Nephron (organoid): ENCODE results near the gene SLC13A4.

Experiments used
- H3K27ac Mint-ChIP-seq, 3 experiments: 2 replicates each; pipeline ENCODE4 v1.8.0; 2020; ENCODE audit warnings: mixed read lengths in 3 of 3, mild to moderate bottlenecking in 2 of 3, moderate library complexity in 1 of 3
- H3K27me3 Mint-ChIP-seq: 2 replicates; pipeline ENCODE4 v1.8.0; 2021; ENCODE audit warnings: low read depth, mild to moderate bottlenecking, moderate library complexity, mixed read lengths
- H3K36me3 Mint-ChIP-seq: 2 replicates; pipeline ENCODE4 v1.8.0; 2020; ENCODE audit warnings: low read depth, mixed read lengths
- H3K4me1 Mint-ChIP-seq: 2 replicates; pipeline ENCODE4 v1.8.0; 2020; ENCODE audit warnings: mixed read lengths
- H3K4me3 Mint-ChIP-seq, 3 experiments: 2 replicates each; pipeline ENCODE4 v1.8.0; 2020; ENCODE audit warnings: mild to moderate bottlenecking in 3 of 3, mixed read lengths in 3 of 3, moderate library complexity in 2 of 3
- H3K9me3 Mint-ChIP-seq: 2 replicates; pipeline ENCODE4 v1.8.0; 2020; ENCODE audit warnings: mixed read lengths
- TF ChIP-seq, protein P1 (sequence below), 3 experiments: fragments of 200-600 bp; sonication (generic); IDR thresholded peaks; one replicate each; pipeline ENCODE4 v1.5.0; 2021; ENCODE audit warnings: antibody characterized with exemption in 3 of 3; ENCODE audit not compliant: unreplicated experiment in 3 of 3

Gene SLC13A4

DNA sequence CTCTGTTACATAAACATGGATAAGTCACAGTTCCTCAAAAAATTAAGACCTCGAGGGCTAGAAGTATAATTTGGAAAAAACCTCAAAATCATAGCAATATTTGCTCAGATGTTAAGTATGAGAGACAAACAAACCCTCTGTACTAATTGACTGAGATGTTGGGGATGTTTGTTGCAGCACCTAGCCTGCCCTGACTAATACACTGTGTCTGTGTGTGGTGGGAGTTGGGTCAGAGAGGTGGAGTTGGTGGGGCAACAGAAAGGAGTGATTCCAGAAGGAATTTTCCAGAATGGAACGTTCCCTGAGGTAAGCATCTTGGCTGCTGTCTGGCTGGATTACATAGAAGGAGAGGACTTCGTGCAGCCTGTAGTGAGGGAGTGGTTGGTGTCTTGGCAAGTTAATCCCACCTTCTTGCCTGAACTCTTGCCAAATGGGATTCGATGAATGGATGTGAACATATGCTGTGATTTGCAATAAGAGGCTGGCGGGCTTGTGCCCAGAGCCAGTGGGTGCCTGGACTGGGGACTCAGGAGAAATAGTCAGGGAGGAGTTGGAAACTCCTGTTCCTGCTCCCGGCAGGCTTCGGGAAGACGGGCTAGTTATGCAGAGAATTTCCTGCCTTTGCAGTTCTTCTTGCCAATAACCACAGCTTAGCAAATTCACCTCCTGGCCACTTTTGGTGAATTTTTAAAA, 29.9 kb upstream of the SLC13A4 start:
- Mint-ChIP-seq H3K9me3 (peaks cover 6% of the 10 kb centered on the region), H3K27me3 (peaks cover 27% of the 10 kb centered on the region), H3K27ac (peak overlapping the region in 2 of 3 experiments; percentile 42 to 81), H3K4me1 (peaks cover 5% of the 10 kb centered on the region), H3K4me3 (no peak overlapping the region), H3K36me3 (no peaks in the 10 kb centered on the region)
- TF ChIP-seq, protein P1, sequence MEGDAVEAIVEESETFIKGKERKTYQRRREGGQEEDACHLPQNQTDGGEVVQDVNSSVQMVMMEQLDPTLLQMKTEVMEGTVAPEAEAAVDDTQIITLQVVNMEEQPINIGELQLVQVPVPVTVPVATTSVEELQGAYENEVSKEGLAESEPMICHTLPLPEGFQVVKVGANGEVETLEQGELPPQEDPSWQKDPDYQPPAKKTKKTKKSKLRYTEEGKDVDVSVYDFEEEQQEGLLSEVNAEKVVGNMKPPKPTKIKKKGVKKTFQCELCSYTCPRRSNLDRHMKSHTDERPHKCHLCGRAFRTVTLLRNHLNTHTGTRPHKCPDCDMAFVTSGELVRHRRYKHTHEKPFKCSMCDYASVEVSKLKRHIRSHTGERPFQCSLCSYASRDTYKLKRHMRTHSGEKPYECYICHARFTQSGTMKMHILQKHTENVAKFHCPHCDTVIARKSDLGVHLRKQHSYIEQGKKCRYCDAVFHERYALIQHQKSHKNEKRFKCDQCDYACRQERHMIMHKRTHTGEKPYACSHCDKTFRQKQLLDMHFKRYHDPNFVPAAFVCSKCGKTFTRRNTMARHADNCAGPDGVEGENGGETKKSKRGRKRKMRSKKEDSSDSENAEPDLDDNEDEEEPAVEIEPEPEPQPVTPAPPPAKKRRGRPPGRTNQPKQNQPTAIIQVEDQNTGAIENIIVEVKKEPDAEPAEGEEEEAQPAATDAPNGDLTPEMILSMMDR (IDR thresholded peaks at IDR 0.05; ENCODE audit: unreplicated experiment in 3 of 3) = no peak

DNA sequence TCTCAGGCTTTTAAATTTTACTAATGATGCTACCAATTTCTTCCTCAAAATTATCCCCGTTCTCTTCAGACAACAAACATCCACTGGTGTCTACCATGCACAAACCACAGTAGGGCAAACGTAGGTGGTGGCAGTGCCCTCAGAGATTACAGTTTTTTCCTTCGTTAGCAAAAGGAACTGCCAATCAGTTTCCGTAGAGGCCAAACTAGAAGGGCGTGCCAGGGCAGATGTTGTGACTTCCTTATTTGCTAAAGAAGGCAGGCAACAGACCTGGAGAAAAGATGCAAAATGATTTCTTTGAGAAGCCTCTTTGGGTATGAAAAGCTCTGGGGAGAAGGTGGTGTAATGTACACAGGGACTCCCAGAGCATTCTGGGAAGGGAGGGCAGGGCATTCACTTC, 28.2 kb upstream of the SLC13A4 start:
- Mint-ChIP-seq H3K27ac (no peak overlapping the region), H3K9me3 (peaks cover 6% of the 10 kb centered on the region), H3K4me3 (no peak overlapping the region), H3K4me1 (peaks cover 5% of the 10 kb centered on the region), H3K27me3 (peaks cover 27% of the 10 kb centered on the region), H3K36me3 (no peaks in the 10 kb centered on the region)
- TF ChIP-seq, protein P1 (IDR thresholded peaks at IDR 0.05; ENCODE audit: unreplicated experiment in 3 of 3) = no peak

DNA sequence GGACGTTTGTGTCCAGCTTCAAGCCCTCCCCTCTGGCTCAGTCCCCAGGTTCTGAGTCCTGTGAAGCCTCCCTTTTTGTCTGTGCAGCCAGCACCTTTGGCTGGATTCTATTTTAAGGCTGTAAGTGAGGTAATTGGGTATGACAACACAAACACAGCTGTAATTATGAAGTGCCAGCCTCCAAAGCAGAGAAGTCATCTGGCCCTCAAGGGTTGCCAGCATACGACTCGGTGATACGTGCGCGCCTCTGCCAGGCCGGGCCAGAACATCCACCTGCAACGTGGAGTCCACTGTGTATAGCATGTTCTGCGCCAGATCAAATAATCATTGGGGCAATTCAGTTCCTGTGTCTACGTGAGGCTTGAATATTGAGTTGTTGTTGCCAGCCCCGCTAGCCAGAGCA, 27.4 kb upstream of the SLC13A4 start:
- Mint-ChIP-seq H3K9me3 (peaks cover 6% of the 10 kb centered on the region), H3K4me1 (peaks cover 5% of the 10 kb centered on the region), H3K4me3 (no peak overlapping the region), H3K27ac (no peak overlapping the region), H3K36me3 (no peaks in the 10 kb centered on the region), H3K27me3 (peaks cover 27% of the 10 kb centered on the region)
- TF ChIP-seq, protein P1 (IDR thresholded peaks at IDR 0.05; ENCODE audit: unreplicated experiment in 3 of 3) = no peak

DNA sequence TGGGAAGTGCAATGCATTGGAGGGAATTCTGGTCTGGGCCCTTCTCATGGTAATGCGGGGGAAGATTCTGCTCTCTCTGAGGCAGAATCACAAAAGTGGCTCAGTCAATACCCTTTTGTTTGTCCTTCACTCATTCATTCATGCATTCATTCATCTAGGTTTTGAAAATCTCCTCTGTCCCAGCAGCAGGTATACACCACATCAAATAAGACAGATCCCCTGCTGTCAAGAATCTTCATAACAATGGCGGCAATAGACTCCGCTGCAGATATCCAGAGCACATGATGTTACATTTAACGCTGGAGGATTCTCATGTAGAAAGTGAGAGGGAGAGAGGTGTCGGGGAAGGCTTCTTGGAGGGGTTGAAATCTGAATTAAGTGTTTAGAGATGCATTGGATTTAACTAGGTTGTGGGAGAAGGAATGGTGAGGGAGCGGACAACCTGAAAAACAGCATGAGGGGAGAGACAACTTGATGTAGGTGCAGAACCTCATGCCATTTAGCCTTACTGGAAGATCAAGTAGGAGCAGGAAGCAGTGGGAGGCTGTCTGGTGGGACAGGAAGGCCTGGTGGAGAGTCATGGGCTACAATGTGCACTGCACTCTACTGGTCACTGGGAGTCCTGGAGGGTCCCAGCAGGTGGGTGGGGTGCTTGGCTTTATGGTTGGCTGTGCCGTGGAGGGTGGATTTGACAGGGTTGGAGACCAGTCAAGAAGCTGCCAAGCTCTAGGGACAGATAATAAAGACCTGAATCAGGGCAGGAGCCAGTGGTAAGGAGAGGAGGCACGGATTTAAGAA, 25.8 kb upstream of the SLC13A4 start:
- H3K9me3 Mint-ChIP-seq = peaks cover 6% of the 10 kb centered on the region
- H3K27ac Mint-ChIP-seq = no peak overlapping the region
- TF ChIP-seq, protein P1 (IDR thresholded peaks at IDR 0.05; ENCODE audit: unreplicated experiment in 3 of 3) = no peak
- H3K4me3 Mint-ChIP-seq = no peak overlapping the region
- peaks cover 26% of the 10 kb centered on the region for H3K27me3 Mint-ChIP-seq
- peaks cover 5% of the 10 kb centered on the region for H3K4me1 Mint-ChIP-seq
- no peaks in the 10 kb centered on the region for H3K36me3 Mint-ChIP-seq

DNA sequence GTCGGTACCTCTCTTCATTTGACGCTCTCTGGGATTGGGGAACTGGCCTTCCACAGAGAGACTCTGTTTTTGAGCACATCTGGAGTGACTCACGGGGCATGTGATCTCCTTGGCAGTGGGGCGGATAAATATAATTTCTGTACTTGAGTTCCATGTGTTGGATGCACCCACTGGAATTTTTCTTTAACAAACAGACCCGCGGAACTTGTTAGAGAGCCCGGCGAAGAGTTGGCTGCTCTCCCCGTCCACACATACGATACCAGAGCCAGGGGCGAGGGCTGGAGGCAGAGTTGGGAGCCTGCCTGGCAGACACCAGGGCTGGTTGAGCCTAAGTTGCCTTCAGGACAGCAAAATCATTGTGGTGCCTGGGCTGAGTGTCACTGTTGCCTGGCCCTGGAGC, 20.8 kb upstream of the SLC13A4 start, which contains the start of gene FAM180A:
Gene FAM180A (minus strand): TSS at position 44 of the 400 bp plus-strand sequence. CDS start 233 bp downstream, outside the sequence.
- TF ChIP-seq, protein P1 (IDR thresholded peaks at IDR 0.05; ENCODE audit: unreplicated experiment in 3 of 3) = no peak
- no peaks in the 10 kb centered on the region for H3K36me3 Mint-ChIP-seq
- no peaks in the 10 kb centered on the region for H3K9me3 Mint-ChIP-seq
- no peak within 1 kb of the TSS for H3K27ac Mint-ChIP-seq
- no peak within 1 kb of the TSS for H3K4me3 Mint-ChIP-seq
- H3K4me1 Mint-ChIP-seq = peaks cover 10% of the 10 kb centered on the region
- H3K27me3 Mint-ChIP-seq = peaks cover under 1% of the 10 kb centered on the region
